ENCODE measurements around the gene PPP1R12B. TPM values are rescaled to one million over a fixed set of nuclear protein-coding genes. Genes with fewer than 3 reads are reported as not detected.

Gene PPP1R12B
- total RNA-seq, 2 experiments from 2014 or later: 19.1 to 23.5 TPM

DNA sequence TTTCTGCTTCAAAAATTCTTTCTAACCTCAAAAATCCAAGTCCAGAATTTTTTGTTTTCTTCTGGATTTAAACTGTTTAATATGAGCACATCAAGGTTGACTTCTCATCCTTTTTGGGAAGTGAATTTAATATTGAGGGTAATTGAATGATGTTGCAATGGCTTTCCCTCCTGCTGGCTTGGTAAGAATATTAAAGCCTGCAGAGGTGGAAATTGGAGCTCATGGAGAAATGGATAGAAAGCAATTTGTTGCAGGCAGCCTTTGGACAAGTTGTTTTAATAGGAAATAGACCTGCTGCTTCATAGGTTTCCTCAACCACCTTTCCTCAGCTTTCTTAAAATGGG is 237.1 kb downstream of the PPP1R12B start:
- Histone ChIP-seq H3K9me3 (ENCODE audit: low read length) (no peaks in the 10 kb centered on the region), H3K27ac (ENCODE audit: low read depth, low read length, poor library complexity, severe bottlenecking) (no peak overlapping the region), H4K20me1 (ENCODE audit: insufficient read depth, low read length) (no peaks in the 10 kb centered on the region), H3K36me3 (ENCODE audit: insufficient read depth, low read length) (no peaks in the 10 kb centered on the region), H3K4me1 (ENCODE audit: insufficient read depth, low read length, poor library complexity, severe bottlenecking) (peaks cover 10% of the 10 kb centered on the region), H3K4me3 (ENCODE audit: low read depth, low read length, poor library complexity, severe bottlenecking) (no peak overlapping the region), H3K4me2 (ENCODE audit: low read length) (no peak overlapping the region), H3K79me2 (ENCODE audit: insufficient read depth, low read depth, low read length) (no peaks in the 10 kb centered on the region), H3K9me2 (ENCODE audit: insufficient read depth, low read length) (no peaks in the 10 kb centered on the region), H2AFZ (ENCODE audit: low read length) (no peak overlapping the region)
- no peak for DNase-seq (ENCODE audit: low spot score)
- ChIA-PET CTCF (ENCODE audit: unreplicated experiment) (no interaction called here), POLR2A (interaction anchor here (1.0 kb wide), 1 partner anchor 10 kb away, joined by 3 read pairs; no protein-coding TSS in a partner anchor)
- no TSS peak for BruUV-seq (replicated peaks)
- intact Hi-C loops (cut with micrococcal nuclease; ENCODE audit: unreplicated experiment): no loop called here
- no peak for TF ChIP-seq EZH2phosphoT487 (IDR thresholded peaks at IDR 0.05; ENCODE audit: borderline replicate concordance, low read depth, low read length)
- TF ChIP-seq, protein P1, sequence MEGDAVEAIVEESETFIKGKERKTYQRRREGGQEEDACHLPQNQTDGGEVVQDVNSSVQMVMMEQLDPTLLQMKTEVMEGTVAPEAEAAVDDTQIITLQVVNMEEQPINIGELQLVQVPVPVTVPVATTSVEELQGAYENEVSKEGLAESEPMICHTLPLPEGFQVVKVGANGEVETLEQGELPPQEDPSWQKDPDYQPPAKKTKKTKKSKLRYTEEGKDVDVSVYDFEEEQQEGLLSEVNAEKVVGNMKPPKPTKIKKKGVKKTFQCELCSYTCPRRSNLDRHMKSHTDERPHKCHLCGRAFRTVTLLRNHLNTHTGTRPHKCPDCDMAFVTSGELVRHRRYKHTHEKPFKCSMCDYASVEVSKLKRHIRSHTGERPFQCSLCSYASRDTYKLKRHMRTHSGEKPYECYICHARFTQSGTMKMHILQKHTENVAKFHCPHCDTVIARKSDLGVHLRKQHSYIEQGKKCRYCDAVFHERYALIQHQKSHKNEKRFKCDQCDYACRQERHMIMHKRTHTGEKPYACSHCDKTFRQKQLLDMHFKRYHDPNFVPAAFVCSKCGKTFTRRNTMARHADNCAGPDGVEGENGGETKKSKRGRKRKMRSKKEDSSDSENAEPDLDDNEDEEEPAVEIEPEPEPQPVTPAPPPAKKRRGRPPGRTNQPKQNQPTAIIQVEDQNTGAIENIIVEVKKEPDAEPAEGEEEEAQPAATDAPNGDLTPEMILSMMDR (conservative IDR thresholded peaks at IDR 0.05; ENCODE audit: low read length): no peak

DNA sequence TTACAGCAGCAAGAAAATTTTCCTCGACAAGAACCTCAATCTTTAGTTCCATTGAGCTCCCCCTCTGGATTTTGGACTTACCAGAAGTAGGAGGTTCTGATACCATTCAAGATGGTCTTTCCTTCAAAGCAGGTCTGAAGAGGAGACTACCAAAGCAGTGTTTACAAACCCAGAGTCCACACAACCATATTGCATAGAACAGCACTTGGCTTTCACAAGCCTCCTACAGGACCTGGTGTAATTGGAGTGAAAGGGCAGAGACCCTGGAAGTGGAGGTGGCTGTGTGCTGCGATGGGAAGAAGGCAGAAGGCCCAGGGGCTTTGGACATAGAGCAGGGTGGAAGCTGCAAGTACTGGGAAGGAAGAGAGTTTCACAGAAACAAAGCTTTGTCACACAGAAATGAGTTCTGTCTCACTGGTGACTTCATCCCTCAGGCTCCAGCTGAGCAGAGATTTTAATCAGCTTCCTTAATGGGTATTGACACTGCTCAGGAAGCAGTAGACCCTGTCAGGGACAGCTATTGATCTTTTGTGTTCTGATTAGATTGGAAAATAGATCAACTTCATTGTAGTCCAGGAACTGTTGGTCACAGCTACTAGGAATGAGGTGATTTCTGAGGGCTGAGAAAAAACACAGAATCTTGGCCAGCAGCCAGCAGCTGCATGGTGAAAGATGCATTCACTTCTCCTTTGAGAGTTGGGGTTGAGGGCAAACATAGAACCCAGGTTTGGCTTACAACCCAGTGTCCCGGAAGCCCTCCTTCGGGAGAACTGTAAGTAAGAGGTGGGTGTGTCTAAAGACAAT is 237.7 kb downstream of the PPP1R12B start:
- H4K20me1 ChIP-seq (ENCODE audit: insufficient read depth, low read length): no peaks in the 10 kb centered on the region
- intact Hi-C loops (cut with micrococcal nuclease; ENCODE audit: unreplicated experiment): no loop called here
- TF ChIP-seq, protein P1 (conservative IDR thresholded peaks at IDR 0.05; ENCODE audit: low read length): no peak
- TF ChIP-seq EZH2phosphoT487 (IDR thresholded peaks at IDR 0.05; ENCODE audit: borderline replicate concordance, low read depth, low read length): no peak
- CTCF ChIA-PET (ENCODE audit: unreplicated experiment): no interaction called here
- POLR2A ChIA-PET: interaction anchor here (1.0 kb wide), 1 partner anchor 11 kb away, joined by 3 read pairs; no protein-coding TSS in a partner anchor
- no peak overlapping the region for H2AFZ ChIP-seq (ENCODE audit: low read length)
- peaks cover 10% of the 10 kb centered on the region for H3K4me1 ChIP-seq (ENCODE audit: insufficient read depth, low read length, poor library complexity, severe bottlenecking)
- DNase-seq (ENCODE audit: low spot score): peak; percentile 21
- no peaks in the 10 kb centered on the region for H3K9me2 ChIP-seq (ENCODE audit: insufficient read depth, low read length)
- H3K27ac ChIP-seq (ENCODE audit: low read depth, low read length, poor library complexity, severe bottlenecking): no peak overlapping the region
- H3K4me2 ChIP-seq (ENCODE audit: low read length): no peak overlapping the region
- no peak overlapping the region for H3K4me3 ChIP-seq (ENCODE audit: low read depth, low read length, poor library complexity, severe bottlenecking)
- BruUV-seq (replicated peaks): no TSS peak
- no peaks in the 10 kb centered on the region for H3K79me2 ChIP-seq (ENCODE audit: insufficient read depth, low read depth, low read length)
- H3K36me3 ChIP-seq (ENCODE audit: insufficient read depth, low read length): no peaks in the 10 kb centered on the region
- no peaks in the 10 kb centered on the region for H3K9me3 ChIP-seq (ENCODE audit: low read length)

DNA sequence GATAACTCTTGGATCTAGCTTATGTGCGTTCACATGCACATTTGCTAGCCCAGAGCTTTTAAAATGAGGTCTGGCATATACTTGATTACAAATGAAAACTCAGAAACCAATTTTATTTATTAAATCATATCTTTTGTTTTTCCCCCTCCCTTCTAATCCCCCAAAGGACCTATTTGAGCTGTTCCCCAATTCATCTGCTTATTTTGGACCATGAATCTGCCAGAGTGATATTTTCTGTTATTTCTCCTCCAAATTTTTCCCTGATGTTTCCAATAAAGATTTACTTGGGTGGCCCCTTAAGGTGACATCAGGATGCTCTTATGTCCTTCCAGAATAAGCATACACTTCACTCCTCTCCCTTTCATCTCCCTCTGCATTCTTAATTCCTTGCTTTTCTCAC is 238.4 kb downstream of the PPP1R12B start:
- no peak for DNase-seq (ENCODE audit: low spot score)
- Histone ChIP-seq H3K36me3 (ENCODE audit: insufficient read depth, low read length) (no peaks in the 10 kb centered on the region), H3K4me3 (ENCODE audit: low read depth, low read length, poor library complexity, severe bottlenecking) (no peak overlapping the region), H4K20me1 (ENCODE audit: insufficient read depth, low read length) (no peaks in the 10 kb centered on the region), H3K79me2 (ENCODE audit: insufficient read depth, low read depth, low read length) (no peaks in the 10 kb centered on the region), H3K9me3 (ENCODE audit: low read length) (no peaks in the 10 kb centered on the region), H3K4me2 (ENCODE audit: low read length) (no peak overlapping the region), H3K4me1 (ENCODE audit: insufficient read depth, low read length, poor library complexity, severe bottlenecking) (peaks cover 10% of the 10 kb centered on the region), H3K9me2 (ENCODE audit: insufficient read depth, low read length) (no peaks in the 10 kb centered on the region), H3K27ac (ENCODE audit: low read depth, low read length, poor library complexity, severe bottlenecking) (no peak overlapping the region), H2AFZ (ENCODE audit: low read length) (no peak overlapping the region)
- BruUV-seq (replicated peaks): no TSS peak
- no peak for TF ChIP-seq EZH2phosphoT487 (IDR thresholded peaks at IDR 0.05; ENCODE audit: borderline replicate concordance, low read depth, low read length)
- TF ChIP-seq, protein P1 (conservative IDR thresholded peaks at IDR 0.05; ENCODE audit: low read length): no peak
- CTCF ChIA-PET (ENCODE audit: unreplicated experiment): no interaction called here
- intact Hi-C loops (cut with micrococcal nuclease; ENCODE audit: unreplicated experiment): no loop called here
- POLR2A ChIA-PET: interaction anchor here (0.7 kb wide), 1 partner anchor 21 kb away, joined by 3 read pairs; no protein-coding TSS in a partner anchor

All from OCI-LY7 (cell line).